ENCODE results near the gene RETREG1. TPM values are rescaled to one million over a fixed set of nuclear protein-coding genes. Genes with fewer than 3 reads are reported as not detected.

Gene RETREG1
- polyA plus RNA-seq, 1 of the 3 experiments (the other 2 are of a cell fraction): 0.43 TPM

- H3K9me3 ChIP-seq: no peaks in the 10 kb centered on the region
- H2AFZ ChIP-seq (ENCODE audit: low read depth): no peak overlapping the region
- TF ChIP-seq TEAD4 (IDR thresholded peaks at IDR 0.05; ENCODE audit: borderline replicate concordance, insufficient read depth) (no peak), MXI1 (IDR thresholded peaks at IDR 0.05; ENCODE audit: low read depth, low read length) (0 out of 2 replicates have a peak, but pooled peaks have one; percentile 46), CHD2 (IDR thresholded peaks at IDR 0.05; ENCODE audit: low read length, partially characterized antibody) (peak; percentile 63), RCOR1 (IDR thresholded peaks at IDR 0.05; ENCODE audit: low read length) (0 out of 2 replicates have a peak, but pooled peaks have one; percentile 18)
- H3K9me2 ChIP-seq: no peaks in the 10 kb centered on the region
- no peak overlapping the region for H3K27ac ChIP-seq (ENCODE audit: low read depth in 2 of 2, low read length in 1 of 2)
- H4K20me1 ChIP-seq (ENCODE audit: insufficient read depth): no peaks in the 10 kb centered on the region
- ChIA-PET CTCF (interaction anchor here (1.0 to 1.5 kb wide), 2 partner anchors 15 to 616 kb away, joined by 3 to 4 read pairs; no protein-coding TSS in a partner anchor), POLR2A (no interaction called here)
- no peaks in the 10 kb centered on the region for H3K79me2 ChIP-seq (ENCODE audit: insufficient read depth)
- peak; percentile 75 for DNase-seq
- no peaks in the 10 kb centered on the region; the same call in 1 of the 2 replicates for H3K27me3 ChIP-seq (ENCODE audit: insufficient read depth)
- H3K4me3 ChIP-seq (ENCODE audit: low read depth in 2 of 2, low read length in 1 of 2): no peak overlapping the region
- peaks cover 0 to 3% of the 10 kb centered on the region in 2 experiments; a peak in 1 of 4 replicates for H3K4me1 ChIP-seq (ENCODE audit: control insufficient read depth in 1 of 2, insufficient read depth in 2 of 2, low read depth in 1 of 2, low read length in 1 of 2)
- 21% methylated on average over 6 of the region's 7 CpGs for WGBS (ENCODE audit: low lambda C conversion rate)
- no peak overlapping the region for H3K4me2 ChIP-seq
- H3K36me3 ChIP-seq (replicated peaks in 1 of 2; ENCODE audit: control insufficient read depth in 1 of 2, insufficient read depth in 2 of 2, low read length in 1 of 2): no peaks in the 10 kb centered on the region
- no peaks in the 10 kb centered on the region for H3F3A ChIP-seq (replicated peaks; ENCODE audit: insufficient read depth)
- H3K9ac ChIP-seq: no peak overlapping the region
These were observed 16.4 kb downstream of the RETREG1 start for GRCh38 chr5:16600397-16600796.

- no peaks in the 10 kb centered on the region for H3K9me3 ChIP-seq
- H3F3A ChIP-seq (replicated peaks; ENCODE audit: insufficient read depth): no peaks in the 10 kb centered on the region
- WGBS (ENCODE audit: low lambda C conversion rate): 83% methylated on average over 10 of the region's 10 CpGs
- CTCF ChIA-PET: no interaction called here
- H3K4me2 ChIP-seq: no peak overlapping the region
- H3K4me3 ChIP-seq (ENCODE audit: low read depth in 2 of 2, low read length in 1 of 2): no peak overlapping the region
- no peak overlapping the region for H3K27ac ChIP-seq (ENCODE audit: low read depth in 2 of 2, low read length in 1 of 2)
- H3K36me3 ChIP-seq (replicated peaks in 1 of 2; ENCODE audit: control insufficient read depth in 1 of 2, insufficient read depth in 2 of 2, low read length in 1 of 2): no peaks in the 10 kb centered on the region
- H3K79me2 ChIP-seq (ENCODE audit: insufficient read depth): no peaks in the 10 kb centered on the region
- DNase-seq: no peak
- H3K4me1 ChIP-seq (ENCODE audit: control insufficient read depth in 1 of 2, insufficient read depth in 2 of 2, low read depth in 1 of 2, low read length in 1 of 2): peaks cover 0 to 3% of the 10 kb centered on the region in 2 experiments; a peak in 1 of 4 replicates
- H2AFZ ChIP-seq (ENCODE audit: low read depth): no peak overlapping the region
- no peaks in the 10 kb centered on the region for H4K20me1 ChIP-seq (ENCODE audit: insufficient read depth)
- POLR2A ChIA-PET: no interaction called here
- H3K9me2 ChIP-seq: no peaks in the 10 kb centered on the region
- no peak overlapping the region for H3K9ac ChIP-seq
- H3K27me3 ChIP-seq (ENCODE audit: insufficient read depth): no peaks in the 10 kb centered on the region; the same call in 1 of the 2 replicates
- TF ChIP-seq NFIC (IDR thresholded peaks at IDR 0.05; ENCODE audit: borderline replicate concordance): no peak
- no peak for TF ChIP-seq ELF1 (IDR thresholded peaks at IDR 0.05)
- no peak for TF ChIP-seq CTCF (IDR thresholded peaks at IDR 0.05)
- no peak for TF ChIP-seq FOXM1 (IDR thresholded peaks at IDR 0.05; ENCODE audit: low read depth)
- TF ChIP-seq USF2 (IDR thresholded peaks at IDR 0.05; ENCODE audit: borderline replicate concordance, low read depth, low read length): no peak
- TF ChIP-seq IRF3 (IDR thresholded peaks at IDR 0.05; ENCODE audit: low read depth, low read length): no peak
- TF ChIP-seq YY1 (IDR thresholded peaks at IDR 0.05; ENCODE audit: low read depth): no peak
- TF ChIP-seq SMC3 (IDR thresholded peaks at IDR 0.05; ENCODE audit: low read depth, low read length): no peak
- no peak for TF ChIP-seq SIN3A (IDR thresholded peaks at IDR 0.05; ENCODE audit: borderline replicate concordance, low read depth, low read length)
- no peak for TF ChIP-seq TEAD4 (IDR thresholded peaks at IDR 0.05; ENCODE audit: borderline replicate concordance, insufficient read depth)
- no peak for TF ChIP-seq RCOR1 (IDR thresholded peaks at IDR 0.05; ENCODE audit: low read length)
- no peak for TF ChIP-seq EP300 (IDR thresholded peaks at IDR 0.05; ENCODE audit: borderline replicate concordance in 1 of 2, low read depth in 1 of 2, low read length in 1 of 2)
- TF ChIP-seq USF1 (IDR thresholded peaks at IDR 0.05; ENCODE audit: borderline replicate concordance, low read depth): no peak
- TF ChIP-seq TAF1 (IDR thresholded peaks at IDR 0.05; ENCODE audit: borderline replicate concordance, low read depth, low read length): no peak
- no peak for TF ChIP-seq MEF2A (IDR thresholded peaks at IDR 0.05; ENCODE audit: borderline replicate concordance, low read depth)
- TF ChIP-seq EZH2phosphoT487 (IDR thresholded peaks at IDR 0.05; ENCODE audit: borderline replicate concordance, low read depth): no peak
These were observed 18.7 kb downstream of the RETREG1 start for GRCh38 chr5:16597946-16598694.

Data from SK-N-SH (cell line).